Measurements from ENCODE around the gene BDH1.
"Not testable (repeated sequence)": the region's sequence is repeated elsewhere in the genome, so short reads cannot be mapped to it uniquely, and the experiment has no call there.

BDH1 gene, protein sequence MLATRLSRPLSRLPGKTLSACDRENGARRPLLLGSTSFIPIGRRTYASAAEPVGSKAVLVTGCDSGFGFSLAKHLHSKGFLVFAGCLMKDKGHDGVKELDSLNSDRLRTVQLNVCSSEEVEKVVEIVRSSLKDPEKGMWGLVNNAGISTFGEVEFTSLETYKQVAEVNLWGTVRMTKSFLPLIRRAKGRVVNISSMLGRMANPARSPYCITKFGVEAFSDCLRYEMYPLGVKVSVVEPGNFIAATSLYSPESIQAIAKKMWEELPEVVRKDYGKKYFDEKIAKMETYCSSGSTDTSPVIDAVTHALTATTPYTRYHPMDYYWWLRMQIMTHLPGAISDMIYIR

DNA sequence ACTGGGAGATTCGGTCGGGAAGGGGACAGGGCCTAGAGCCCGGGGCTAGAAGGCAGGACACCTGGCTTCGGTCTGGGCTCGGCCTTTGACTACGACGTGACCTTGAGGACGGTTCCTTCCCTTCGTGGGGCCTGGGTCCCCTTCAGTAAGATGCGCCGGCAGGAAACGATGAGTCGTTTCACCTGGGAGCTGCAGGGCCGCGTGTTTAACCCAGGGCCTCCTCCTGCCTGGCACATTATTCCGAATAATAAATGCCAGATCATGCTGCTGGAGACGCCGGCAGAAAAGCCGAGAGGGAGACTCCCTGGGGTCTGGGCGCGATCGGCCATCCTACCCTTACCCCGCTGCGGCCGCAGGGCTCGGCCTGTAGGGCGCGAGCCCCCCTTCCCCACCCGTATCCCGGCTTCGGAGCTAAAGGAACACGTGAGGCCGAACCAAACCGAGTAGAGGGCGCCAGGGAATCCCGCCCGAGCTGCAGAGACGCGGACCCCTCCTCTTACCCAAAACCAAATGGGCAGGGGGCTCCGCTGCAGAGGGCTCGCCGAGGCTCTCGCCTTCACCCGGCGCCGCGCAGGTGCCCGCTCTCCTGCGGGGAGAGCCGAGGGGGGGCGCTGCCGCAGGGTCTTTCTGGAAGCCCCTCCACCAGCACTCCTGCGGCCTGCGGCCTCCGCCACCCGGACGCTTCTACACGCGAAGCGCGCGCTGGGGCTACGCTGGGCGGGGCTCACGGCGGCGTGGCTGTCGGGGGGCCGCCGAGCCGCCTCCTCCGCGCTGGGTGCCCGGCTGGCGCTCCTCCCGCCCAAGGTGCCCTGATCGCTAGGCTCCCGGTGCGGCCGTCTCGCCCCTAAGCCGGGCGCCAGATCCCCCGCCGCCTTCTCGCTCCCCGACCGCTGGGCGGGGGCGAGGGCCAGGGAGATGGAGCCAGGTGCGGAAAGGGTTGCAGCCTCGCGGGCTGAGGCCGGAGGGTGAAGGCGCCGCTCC, at the start of gene BDH1:
Gene BDH1, minus strand, starts transcription at position 688 of the 981 bp plus-strand sequence. CDS start 9,525 bp downstream, outside the sequence.
- in situ Hi-C loops (cut with MboI; ENCODE audit: low sequenced_read_pairs), result no loop called here

DNA sequence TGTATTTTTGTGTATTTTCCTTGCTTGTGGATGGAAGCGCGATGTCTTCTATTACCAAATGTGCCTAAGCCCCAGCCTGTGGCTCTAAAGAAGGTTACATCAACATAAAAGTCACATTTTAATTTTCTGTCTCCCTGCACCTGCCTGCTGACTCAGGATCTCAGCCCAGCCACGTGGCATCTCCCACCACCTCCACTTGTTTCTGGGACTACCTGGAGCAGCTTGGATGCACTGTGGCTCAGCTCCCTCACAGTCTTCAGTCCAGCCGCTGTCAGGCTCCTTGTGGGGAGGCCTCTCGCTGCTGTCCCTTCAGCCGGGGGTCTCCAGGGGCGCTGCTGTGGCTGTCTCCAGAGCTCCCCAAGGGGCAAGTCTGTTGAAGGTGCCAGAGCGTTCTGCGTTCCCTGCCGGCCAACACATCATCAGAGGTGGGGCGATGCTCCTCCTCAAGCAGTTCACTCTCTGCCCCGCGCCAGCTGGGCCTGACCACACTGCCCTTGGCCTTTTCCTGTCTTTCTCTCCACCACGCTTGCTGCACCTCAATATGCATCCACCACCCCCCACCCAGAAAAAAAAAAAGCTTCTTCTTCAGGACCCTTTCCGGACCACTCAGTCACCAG, 47.7 kb upstream of the BDH1 start:
- in situ Hi-C loops (cut with MboI; ENCODE audit: low sequenced_read_pairs), result no loop called here

DNA sequence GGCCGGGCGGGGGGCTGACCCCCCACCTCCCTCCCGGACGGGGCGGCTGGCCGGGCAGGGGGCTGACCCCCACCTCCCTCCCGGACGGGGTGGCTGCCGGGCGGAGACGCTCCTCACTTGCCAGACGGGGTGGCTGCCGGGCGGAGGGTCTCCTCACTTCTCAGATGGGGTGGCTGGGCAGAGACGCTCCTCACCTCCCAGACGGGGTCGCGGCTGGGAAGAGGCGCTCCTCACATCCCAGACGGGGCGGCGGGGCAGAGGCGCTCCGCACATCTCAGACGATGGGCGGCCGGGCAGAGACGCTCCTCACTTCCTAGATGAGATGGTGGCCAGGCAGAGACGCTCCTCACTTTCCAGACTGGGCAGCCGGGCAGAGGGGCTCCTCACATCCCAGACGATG, 46.6 kb upstream of the BDH1 start:
- in situ Hi-C loops (cut with MboI; ENCODE audit: low sequenced_read_pairs), result not testable (repeated sequence)

DNA sequence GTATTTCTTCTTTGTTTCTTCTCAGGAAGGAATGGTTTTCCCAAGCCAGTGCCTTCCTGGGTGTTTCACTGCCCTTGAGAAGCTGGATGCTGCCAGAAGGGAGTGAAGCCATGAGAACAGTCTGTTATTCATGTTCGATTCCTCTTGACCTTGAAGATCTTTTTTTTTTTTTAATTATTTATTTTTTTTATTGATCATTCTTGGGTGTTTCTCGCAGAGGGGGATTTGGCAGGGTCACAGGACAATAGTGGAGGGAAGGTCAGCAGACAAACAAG, 45.7 kb upstream of the BDH1 start:
- in situ Hi-C loops (cut with MboI; ENCODE audit: low sequenced_read_pairs), result not testable (repeated sequence)

DNA sequence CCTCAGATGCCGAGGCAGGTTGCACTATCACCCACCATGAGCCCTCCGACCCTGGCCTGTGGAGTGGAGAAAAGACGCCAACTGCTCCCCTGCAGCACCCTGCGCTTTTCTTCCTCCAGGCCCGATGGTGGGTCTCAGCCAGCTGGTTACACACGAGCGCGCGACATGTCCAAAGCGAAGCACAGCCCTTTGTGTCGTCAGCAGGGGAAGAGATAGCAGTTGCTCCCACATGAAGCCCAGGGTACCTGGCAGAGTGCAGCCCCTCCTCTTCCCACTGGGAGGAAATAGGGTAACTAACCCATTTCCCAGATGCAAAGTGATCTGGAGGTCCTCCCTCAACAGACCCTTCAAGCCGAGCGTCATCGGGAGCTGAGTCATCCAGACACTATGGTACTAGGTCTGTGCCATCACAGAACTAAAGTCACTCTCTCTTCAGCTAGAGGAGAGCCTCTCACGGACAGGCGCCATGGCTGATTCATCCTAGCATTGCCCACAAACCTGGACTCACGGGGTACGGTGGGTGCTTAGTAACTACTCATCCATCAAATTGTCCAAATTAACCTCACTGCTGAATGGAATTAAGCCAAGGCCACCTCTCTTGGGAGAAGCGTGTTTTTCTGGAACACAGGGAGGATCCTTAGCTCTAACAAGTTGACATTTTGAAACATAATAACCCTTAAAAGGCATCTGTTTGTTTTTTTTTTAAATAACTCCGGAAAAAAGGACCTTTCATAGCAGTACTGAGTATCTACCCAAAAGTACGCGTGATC, 45.2 kb upstream of the BDH1 start:
- in situ Hi-C loops (cut with MboI; ENCODE audit: low sequenced_read_pairs), result no loop called here

DNA sequence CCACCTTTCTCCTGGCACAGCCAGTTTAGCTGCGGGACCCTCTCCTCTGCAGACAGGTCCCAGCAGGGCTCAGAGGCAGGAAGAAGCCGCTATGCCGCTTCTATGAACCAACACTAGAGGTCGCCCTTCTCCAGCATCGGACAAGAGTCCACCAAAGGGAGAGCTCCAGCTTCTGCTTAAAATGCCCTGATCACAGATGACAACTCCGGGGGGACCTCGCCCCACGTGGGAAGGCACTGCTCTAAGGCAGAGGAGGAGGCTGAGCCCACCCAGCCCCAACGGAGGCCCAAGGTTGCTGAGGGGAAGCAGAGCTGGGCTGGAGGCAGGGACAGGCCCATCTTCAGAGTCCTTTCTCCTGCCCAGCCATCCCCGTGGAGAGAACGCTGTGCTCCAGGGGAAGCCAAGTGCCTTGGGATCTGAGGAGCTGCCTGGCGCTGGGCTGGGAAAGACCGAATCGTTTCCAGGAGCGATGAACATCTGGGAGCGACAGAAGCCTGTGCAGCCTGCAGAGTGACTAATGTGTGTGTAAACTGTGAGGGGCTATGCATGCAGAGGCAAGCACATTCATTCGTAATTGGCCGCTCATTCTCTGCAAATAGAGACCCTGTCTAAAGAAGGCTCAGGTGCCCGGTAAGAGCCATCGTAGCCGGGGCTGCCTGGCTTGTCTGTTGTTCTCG, 43.5 kb upstream of the BDH1 start:
- in situ Hi-C loops (cut with MboI; ENCODE audit: low sequenced_read_pairs), result no loop called here

DNA sequence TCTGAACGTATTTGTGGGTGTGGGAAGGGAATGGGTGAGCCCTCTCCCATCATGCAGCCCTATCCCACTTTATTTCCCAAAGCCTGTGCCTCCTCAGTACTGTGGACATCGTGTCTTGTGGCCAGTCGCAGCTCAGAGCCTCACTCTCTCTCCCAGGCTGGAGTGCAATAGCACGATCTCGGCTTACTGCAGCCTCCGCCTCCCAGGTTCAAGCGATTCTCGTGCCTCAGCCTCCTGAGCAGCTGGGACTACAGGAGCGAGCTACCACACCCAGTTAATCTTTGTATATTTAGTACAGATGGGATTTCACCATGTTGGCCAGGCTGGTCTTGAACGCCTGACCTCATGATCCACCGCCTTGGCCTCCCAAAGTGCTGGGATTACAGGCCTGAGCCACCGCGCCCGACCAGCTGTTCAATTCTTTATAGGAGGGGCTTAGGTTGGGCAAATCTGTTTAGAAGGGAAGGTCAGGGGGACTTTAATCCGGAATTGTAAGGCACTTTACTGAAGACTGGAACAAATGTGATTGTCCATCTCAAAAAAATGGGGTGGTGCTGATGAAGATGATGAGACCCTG, 42.7 kb upstream of the BDH1 start:
- in situ Hi-C loops (cut with MboI; ENCODE audit: low sequenced_read_pairs), result no loop called here

DNA sequence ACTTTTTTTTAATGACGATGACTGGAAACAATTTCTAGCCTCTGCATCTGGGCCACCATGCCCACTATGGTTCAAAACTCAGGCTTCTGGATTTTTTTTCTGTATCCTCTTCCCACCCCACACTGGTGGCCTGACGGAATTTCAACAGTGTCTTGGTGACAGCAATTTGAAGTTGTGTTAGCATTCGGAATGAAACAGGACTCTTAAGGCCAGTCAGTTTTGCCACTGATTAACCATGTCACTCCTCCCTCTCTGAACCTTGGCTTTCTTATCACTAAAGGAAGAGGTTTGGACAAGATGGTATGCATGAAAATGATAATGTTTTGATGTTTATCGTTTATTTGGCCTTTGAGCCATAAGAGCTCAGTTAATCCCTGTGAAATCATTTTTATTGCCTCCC, 41.6 kb upstream of the BDH1 start:
- in situ Hi-C loops (cut with MboI; ENCODE audit: low sequenced_read_pairs), result no loop called here

DNA sequence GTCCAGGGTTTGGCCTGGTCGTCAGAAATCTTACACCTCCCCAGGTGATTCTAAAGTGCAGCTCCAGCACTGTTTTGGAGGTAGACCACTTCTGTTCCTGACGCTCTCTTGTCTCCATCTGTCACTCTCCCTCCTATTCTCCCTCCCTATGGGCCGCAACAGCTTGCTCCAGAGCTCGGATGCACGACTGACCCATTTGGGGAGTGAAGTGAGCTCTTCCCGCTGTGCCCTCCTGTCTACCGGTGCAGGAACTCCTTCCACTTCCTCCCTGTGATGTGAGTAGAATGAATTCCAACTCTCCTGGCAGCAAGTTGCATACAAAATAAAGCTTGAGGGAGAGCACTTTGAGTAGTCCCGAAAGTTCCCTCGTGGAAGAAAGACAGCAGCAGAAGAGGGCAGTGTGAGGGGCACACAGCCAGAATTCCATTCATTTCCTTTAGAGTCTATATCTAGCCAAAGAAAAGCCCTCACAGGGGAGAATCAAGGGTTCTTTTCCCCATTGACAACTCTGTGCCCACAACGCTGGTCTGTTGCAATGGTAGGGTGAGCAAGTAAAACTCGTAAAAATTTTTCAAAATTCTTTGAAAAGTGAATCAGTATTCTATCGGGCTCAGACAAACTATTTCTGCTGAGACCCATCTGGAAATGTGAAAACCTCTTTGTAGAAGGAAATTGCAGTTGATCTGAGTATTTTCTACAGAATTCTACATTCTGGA, 39.9 kb upstream of the BDH1 start:
- in situ Hi-C loops (cut with MboI; ENCODE audit: low sequenced_read_pairs), result no loop called here

DNA sequence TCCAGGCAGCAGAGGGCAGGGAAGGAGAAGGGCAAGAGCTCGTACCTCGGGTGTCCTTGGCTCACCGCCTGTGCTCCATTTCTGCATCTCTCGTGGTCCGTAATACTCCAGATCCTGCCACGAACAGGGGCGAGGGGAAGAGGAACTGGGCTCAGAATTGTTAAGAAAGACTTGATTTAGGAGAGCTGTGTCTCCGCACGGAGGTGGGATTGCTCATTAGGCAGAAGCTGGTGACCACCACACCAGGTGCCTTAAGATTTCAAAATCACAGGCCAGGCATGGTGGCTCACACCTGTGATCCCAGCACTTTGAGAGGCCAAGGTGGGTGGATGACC, 37.2 kb upstream of the BDH1 start:
- in situ Hi-C loops (cut with MboI; ENCODE audit: low sequenced_read_pairs), result no loop called here

DNA sequence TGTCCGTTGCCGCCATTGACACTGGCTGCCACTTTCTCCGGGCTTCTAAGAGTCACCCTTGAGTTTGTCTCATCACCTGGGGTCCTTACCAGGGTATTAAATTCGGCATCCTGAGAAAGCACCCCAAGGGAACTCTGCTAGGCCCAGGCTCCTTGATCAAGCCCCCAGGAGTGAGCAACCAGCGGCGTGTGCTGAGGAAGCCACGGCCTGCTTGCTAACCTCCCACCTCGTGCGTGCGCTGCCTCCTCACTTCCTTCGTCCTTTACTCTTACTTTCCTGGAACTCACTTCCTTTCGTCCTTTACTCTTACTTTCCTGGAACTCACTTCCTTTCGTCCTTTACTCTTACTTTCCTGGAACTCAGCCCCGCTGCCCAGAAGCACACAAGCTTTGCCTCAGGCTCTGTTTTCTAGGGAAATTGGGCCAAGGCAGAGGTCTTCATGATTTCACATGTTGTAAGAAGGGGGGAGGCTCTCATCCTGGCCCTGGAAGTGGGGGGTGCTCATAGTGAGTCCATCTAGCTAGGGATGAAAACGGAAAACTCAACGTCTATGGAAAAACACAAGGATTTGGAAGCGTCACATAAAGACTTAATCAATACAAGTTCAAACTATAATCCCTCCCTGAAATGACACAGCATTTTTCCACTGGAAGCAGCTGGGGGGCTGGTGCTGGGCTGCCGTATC, 36.7 kb upstream of the BDH1 start:
- in situ Hi-C loops (cut with MboI; ENCODE audit: low sequenced_read_pairs), result no loop called here

DNA sequence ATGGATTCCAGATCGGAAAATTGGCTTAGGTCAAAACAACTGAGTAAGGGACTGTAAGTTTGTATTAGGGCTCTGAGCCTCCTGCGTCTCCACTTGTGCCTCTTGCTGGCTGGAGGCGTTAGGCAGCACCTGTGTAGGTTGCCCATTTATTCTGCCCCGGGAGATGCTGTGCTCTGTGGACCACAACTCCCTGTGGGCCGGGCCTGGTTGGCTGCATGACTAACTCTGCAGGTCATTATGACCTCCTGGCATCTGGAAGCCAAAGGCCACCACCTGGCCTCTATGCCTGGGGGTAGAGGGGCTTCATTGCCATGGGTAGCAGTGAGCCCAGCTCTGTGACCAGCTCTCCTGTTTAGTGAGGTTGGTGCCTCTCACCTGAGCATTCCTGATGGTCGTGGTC, 36.0 kb upstream of the BDH1 start:
- in situ Hi-C loops (cut with MboI; ENCODE audit: low sequenced_read_pairs), result no loop called here

DNA sequence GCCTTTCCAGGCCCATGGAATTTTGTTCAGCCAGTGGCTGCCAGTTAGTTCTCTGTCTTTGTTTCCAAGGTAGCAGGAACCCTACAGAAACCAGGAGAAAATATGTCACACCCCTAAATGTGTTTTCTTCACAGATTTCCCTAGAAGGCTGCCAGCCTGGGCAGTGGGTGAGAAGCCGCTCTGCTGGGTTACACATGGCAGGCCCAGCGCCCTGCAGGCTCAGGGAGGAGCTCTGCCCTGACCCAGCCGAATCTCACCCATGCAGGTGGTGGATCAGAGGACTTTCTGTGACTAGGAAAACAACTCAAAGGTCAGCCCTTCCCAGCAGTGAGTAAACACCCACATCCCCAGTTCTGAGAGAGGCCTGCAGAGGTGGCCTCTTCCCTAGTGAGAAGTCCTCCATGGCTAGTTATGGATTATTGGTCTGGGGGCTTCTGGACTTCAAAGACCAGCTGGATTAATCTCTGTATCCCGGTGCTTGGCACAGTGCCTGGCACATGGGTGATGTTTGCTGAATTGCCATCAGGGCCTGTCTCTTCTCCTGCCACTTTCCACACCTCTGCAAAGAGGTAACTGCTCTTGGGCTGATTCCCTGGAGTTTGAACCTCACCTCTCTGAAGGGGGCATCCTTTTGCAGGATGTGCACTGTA, 34.7 kb upstream of the BDH1 start:
- in situ Hi-C loops (cut with MboI; ENCODE audit: low sequenced_read_pairs), result no loop called here

DNA sequence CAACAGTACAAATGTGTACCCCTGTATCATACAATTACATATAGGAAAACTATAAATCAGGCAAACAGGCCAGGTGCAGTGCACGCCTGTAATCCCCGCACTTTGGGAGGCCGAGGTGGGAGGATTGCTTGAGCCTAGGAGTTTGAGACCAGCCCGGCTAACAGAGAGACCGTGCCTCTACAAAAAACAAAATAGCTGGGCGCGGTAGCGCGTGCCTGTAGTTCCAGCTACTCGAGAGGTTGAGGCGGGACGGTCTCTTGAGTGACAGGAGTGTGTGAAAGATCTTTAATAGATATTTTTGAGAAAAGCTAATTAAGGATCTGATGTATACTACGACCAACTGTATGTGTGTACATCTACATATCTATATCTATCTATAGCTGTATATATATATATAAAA, 33.8 kb upstream of the BDH1 start:
- in situ Hi-C loops (cut with MboI; ENCODE audit: low sequenced_read_pairs), result no loop called here

DNA sequence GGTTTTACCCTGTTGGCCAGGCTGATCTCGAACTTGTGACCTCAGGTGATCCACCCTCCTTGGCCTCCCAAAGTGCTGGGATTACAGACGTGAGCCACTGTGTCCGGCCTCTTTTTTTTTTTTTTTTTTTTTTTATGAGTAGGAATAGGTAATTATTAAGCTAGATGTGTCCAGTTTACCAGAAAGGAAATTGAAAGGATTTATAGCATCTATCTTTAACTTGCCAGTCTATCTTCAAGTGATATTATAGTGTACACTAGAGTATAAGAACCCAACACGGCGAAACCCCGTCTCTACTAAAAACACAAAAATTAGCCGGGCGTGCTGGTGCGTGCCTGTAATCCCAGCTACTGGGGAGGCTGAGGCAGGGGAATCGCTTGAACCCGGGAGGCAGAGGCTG, 31.0 kb upstream of the BDH1 start:
- in situ Hi-C loops (cut with MboI; ENCODE audit: low sequenced_read_pairs), result not testable (repeated sequence)

DNA sequence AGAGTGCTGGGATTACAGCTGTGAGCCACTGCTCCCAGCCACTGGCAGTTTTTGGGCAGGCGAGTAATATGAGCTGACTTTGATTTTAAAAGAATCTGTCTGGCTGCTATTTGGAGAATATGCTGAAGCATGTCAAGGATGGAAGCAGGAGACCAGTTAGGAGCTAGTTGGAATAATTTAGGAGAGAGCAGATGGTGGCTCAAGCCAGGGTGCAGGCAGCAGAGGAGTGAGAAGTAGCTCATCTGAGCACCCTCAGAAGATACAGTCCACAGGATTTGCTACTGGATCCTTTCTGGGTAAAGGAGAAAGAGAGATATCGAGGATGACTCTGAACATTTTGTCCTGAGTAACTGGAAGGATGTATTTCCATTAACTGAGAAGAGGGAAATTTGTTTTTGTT, 30.4 kb upstream of the BDH1 start:
- in situ Hi-C loops (cut with MboI; ENCODE audit: low sequenced_read_pairs), result no loop called here

DNA sequence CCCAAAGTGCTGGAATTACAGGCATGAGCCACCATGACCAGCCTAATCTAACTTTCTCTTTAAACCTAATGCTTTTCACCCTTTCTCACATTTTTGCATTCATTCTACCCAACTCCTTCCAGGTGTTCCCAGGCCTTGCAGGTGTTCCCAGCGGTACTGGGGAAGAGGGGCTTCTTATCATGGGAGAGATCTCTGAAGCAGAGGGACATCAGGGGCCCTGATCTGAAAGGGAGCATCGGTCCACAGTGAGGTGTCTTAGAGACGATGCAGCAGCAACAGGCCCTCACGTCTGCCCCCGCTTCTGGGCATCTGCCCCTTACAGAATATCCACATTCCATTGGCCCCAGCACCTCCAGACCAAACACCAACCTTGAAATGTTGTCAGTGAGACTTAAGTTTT, 29.0 kb upstream of the BDH1 start:
- in situ Hi-C loops (cut with MboI; ENCODE audit: low sequenced_read_pairs), result no loop called here

DNA sequence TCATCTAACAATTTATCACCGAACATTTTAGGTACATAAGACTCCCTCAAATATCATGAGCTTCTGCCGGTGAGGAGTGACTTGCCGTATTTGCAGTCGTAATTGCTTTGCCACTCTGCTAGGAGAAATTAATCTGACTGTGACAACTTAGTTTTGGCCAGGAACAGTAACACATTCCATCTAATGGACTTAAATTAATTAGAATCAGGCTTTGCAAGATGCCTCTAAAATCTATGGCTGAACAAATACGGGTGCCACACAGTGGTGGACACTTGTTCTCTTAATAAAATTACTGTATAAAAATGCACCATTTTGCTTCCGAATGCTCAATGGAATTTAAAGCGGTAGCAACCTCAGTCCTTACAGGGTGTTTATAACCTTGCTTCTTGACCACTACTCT, 27.6 kb upstream of the BDH1 start:
- in situ Hi-C loops (cut with MboI; ENCODE audit: low sequenced_read_pairs), result no loop called here

DNA sequence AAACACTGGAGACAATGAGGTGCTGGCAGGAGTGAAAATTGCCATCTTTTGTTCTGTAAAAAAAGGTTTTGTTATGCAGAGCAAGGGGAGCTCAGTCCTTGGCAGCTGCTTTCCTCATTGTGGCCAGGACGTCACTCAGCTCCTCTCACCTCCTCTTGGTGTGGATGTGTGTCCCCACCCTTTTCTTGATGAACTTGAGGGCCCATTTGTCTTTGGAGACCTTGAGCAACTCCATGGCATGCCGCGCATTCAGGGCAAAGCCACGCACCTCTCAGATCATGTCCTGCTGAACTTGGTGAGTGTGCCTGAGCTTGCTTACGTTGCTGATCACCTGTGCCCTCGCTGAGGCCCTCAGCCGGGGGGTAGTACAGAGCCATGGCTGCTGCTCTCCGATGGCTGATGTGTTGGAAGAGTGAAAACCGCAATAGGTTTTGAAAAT, 24.5 kb upstream of the BDH1 start:
- in situ Hi-C loops (cut with MboI; ENCODE audit: low sequenced_read_pairs), result no loop called here

Measured in HL-60/S4 treated with retinoic acid at 250 ng/mL for 4 days and 3 days (cell line).